IMR-90 (cell line): Measurements from ENCODE around the gene UBE3B. TPM values are rescaled to one million over a fixed set of nuclear protein-coding genes. Genes with fewer than 3 reads are reported as not detected.

Experiments
- ATAC-seq: fragments of 200-7000 bp; cut with Tn5 transposase; 2 replicates; pipeline ENCODE4 v1.9.1; 2020; ENCODE audit warnings: low read depth, mild to moderate bottlenecking, moderate library complexity
- BruUV-seq: library from RNA; stranded (reverse); fragments of 400-500 nt; replicated peaks from 2 replicates; lab custom pipeline; 2021; lab: Mats Ljungman, UMichigan
- CTCF ChIA-PET: fragments of 300-600 bp; formaldehyde crosslinking; extraction: SDS; loops from one replicate; lab custom pipeline; 2021; ENCODE audit warnings: antibody characterized with exemption; lab: Yijun Ruan, JAX
- POLR2A ChIA-PET: fragments of 300-600 bp; sonication (Branson Sonifier 250); formaldehyde crosslinking; loops from one replicate; lab custom pipeline; 2022; ENCODE audit warnings: antibody characterized with exemption; ENCODE audit not compliant: unreplicated experiment; lab: Charles Lee
- DNase-seq: peaks from one replicate; pipeline ENCODE4 v3.0.0; 2013
- H2AFZ ChIP-seq: replicated peaks from 2 replicates; pipeline ENCODE3; 2013; ENCODE audit warnings: low read length, mild to moderate bottlenecking; ENCODE audit not compliant: poor library complexity
- H2AK5ac ChIP-seq: 2 replicates; pipeline ENCODE4 v1.6.1; 2013; ENCODE audit warnings: low read depth, low read length, inconsistent platforms
- H2AK9ac ChIP-seq: replicated peaks from 2 replicates; pipeline ENCODE3; 2013; ENCODE audit warnings: mild to moderate bottlenecking, low read depth, low read length, moderate library complexity; ENCODE audit not compliant: poor library complexity
- H2BK120ac ChIP-seq: 2 replicates; pipeline ENCODE4 v1.6.1; 2013; ENCODE audit warnings: low read depth, low read length, inconsistent platforms
- H2BK15ac ChIP-seq: 3 replicates; pipeline ENCODE4 v1.6.1; 2013; ENCODE audit warnings: low read depth, low read length, inconsistent platforms
- H2BK20ac ChIP-seq: 2 replicates; pipeline ENCODE4 v1.6.1; 2013; ENCODE audit warnings: low read depth, mild to moderate bottlenecking, inconsistent platforms, low read length, moderate library complexity
- H2BK5ac ChIP-seq: 2 replicates; pipeline ENCODE4 v1.6.1; 2013; ENCODE audit warnings: mild to moderate bottlenecking, low read depth, low read length, inconsistent platforms; ENCODE audit not compliant: poor library complexity, severe bottlenecking
- H3K14ac ChIP-seq: replicated peaks from 2 replicates; pipeline ENCODE4 v1.6.1; 2013; ENCODE audit warnings: low read depth, low read length, inconsistent platforms
- H3K18ac ChIP-seq: 2 replicates; pipeline ENCODE4 v1.6.1; 2013; ENCODE audit warnings: low read depth, low read length, control low read depth
- H3K23ac ChIP-seq: 2 replicates; pipeline ENCODE4 v1.6.1; 2013; ENCODE audit warnings: low read depth, low read length, inconsistent platforms
- H3K27ac ChIP-seq: 2 replicates; pipeline ENCODE4 v1.5.1; 2013; ENCODE audit warnings: mild to moderate bottlenecking, control low read depth, low read length; ENCODE audit not compliant: insufficient read depth
- H3K27me3 ChIP-seq: 2 replicates; pipeline ENCODE4 v1.6.1; 2013; ENCODE audit warnings: low read length; ENCODE audit not compliant: control insufficient read depth, insufficient read depth
- H3K36me3 ChIP-seq: 2 replicates; pipeline ENCODE4 v1.6.1; 2013; ENCODE audit warnings: low read length, mixed read lengths; ENCODE audit not compliant: control insufficient read depth, insufficient read depth
- H3K4ac ChIP-seq: 2 replicates; pipeline ENCODE4 v1.6.1; 2013; ENCODE audit warnings: low read depth, low read length, inconsistent platforms
- H3K4me1 ChIP-seq: 2 replicates; pipeline ENCODE4 v1.6.1; 2013; ENCODE audit warnings: low read length, mixed read lengths; ENCODE audit not compliant: control insufficient read depth, insufficient read depth
- H3K4me2 ChIP-seq: 2 replicates; pipeline ENCODE4 v1.6.1; 2013; ENCODE audit warnings: low read depth, mild to moderate bottlenecking, control low read depth, low read length, moderate library complexity
- H3K4me3 ChIP-seq: 2 replicates; pipeline ENCODE4 v1.5.1; 2013; ENCODE audit warnings: low read depth, mild to moderate bottlenecking, control low read depth, low read length, moderate library complexity; ENCODE audit not compliant: insufficient read depth
- H3K56ac ChIP-seq: 2 replicates; pipeline ENCODE4 v1.6.1; 2013; ENCODE audit warnings: low read length, inconsistent platforms; ENCODE audit not compliant: insufficient read depth; ENCODE audit errors: extremely low read depth
- H3K79me1 ChIP-seq, 2 experiments: 2 replicates each; pipeline ENCODE4 v1.6.1; 2013; ENCODE audit warnings: low read length in 2 of 2, inconsistent platforms in 1 of 2, low read depth in 1 of 2
- H3K9ac ChIP-seq: 2 replicates; pipeline ENCODE4 v1.6.1; 2013; ENCODE audit warnings: low read depth, low read length, control low read depth
- H3K9me1 ChIP-seq: 2 replicates; pipeline ENCODE4 v1.6.1; 2013; ENCODE audit warnings: low read length, inconsistent platforms; ENCODE audit not compliant: insufficient read depth
- H3K9me3 ChIP-seq: 2 replicates; pipeline ENCODE4 v1.6.1; 2013; ENCODE audit warnings: low read length; ENCODE audit not compliant: control insufficient read depth, insufficient read depth
- H4K20me1 ChIP-seq: 2 replicates; pipeline ENCODE4 v1.6.1; 2013; ENCODE audit warnings: low read length, inconsistent platforms; ENCODE audit not compliant: insufficient read depth
- H4K5ac ChIP-seq: 2 replicates; pipeline ENCODE4 v1.6.1; 2013; ENCODE audit warnings: mild to moderate bottlenecking, low read depth, low read length, control low read depth
- H4K8ac ChIP-seq, 2 experiments: 2 replicates each; pipeline ENCODE4 v1.6.1; 2013; ENCODE audit warnings: low read depth in 2 of 2, low read length in 2 of 2, control low read depth in 1 of 2, inconsistent platforms in 1 of 2
- H4K91ac ChIP-seq: 2 replicates; pipeline ENCODE4 v1.6.1; 2013; ENCODE audit warnings: low read depth, low read length, inconsistent platforms; ENCODE audit not compliant: insufficient read depth
- MAFK ChIP-seq: IDR thresholded peaks from 2 replicates; pipeline ENCODE4 v1.6.1; 2012; ENCODE audit warnings: low read depth, low read length, improper control_type of control experiment
- WGBS, 2 experiments: methylation state at CpG; one replicate each; pipeline versions ENCODE4 v1.1.5 to v1.1.7; 2013; ENCODE audit warnings: missing lambda C conversion rate in 2 of 2; ENCODE audit not compliant: insufficient read length in 1 of 2; ENCODE audit errors: extremely low coverage in 2 of 2; 5-methylcytosine and 5-hydroxymethylcytosine counted together
- dilution Hi-C: fragments of 300-500 bp; cut with HindIII; formaldehyde crosslinking; loops from one replicate; pipeline ENCODE4 v1.14.3; 2018; ENCODE audit warnings: low sequenced_read_pairs; ENCODE audit not compliant: unreplicated experiment
- in situ Hi-C: fragments of 300-500 bp; cut with MboI; formaldehyde crosslinking; loops from 3 replicates; pipeline ENCODE4 v1.14.3; 2019; ENCODE audit warnings: low sequenced_read_pairs, inconsistent platforms, mixed read lengths
- intact Hi-C: fragments of 100-400 bp; cut with micrococcal nuclease; formaldehyde crosslinking; loops from 2 replicates; pipeline ENCODE4 v1.10.0; 2022
- polyA plus RNA-seq, 3 experiments: library from polyadenylated mRNA; depleted of rRNA; stranded (reverse); fragments of >200 nt; gene quantifications; 2 replicates each; pipeline ENCODE4 v1.2.3, GENCODE V29; 2012; ENCODE audit warnings: low replicate concordance in 1 of 3
- total RNA-seq: library from RNA; depleted of rRNA; stranded (reverse); fragments of >200 nt; gene quantifications from 2 replicates; pipeline ENCODE4 v1.2.3, GENCODE V29; 2012
- TF ChIP-seq, protein P1 (sequence below): fragments of 150-350 bp; IDR thresholded peaks from 2 replicates; pipeline ENCODE4 v1.6.1; 2017; ENCODE audit warnings: mild to moderate bottlenecking, antibody characterized with exemption, low read length, low read depth
- TF ChIP-seq, protein P2 (sequence below): fragments of 150-350 bp; IDR thresholded peaks from 2 replicates; pipeline ENCODE4 v1.6.1; 2016; ENCODE audit warnings: low read depth, mild to moderate bottlenecking, low read length, moderate library complexity, borderline replicate concordance

Gene UBE3B
- total and polyA plus RNA-seq, 2 of the 4 experiments (the other 2 are of a cell fraction), result 18.8 to 24.9 TPM

DNA sequence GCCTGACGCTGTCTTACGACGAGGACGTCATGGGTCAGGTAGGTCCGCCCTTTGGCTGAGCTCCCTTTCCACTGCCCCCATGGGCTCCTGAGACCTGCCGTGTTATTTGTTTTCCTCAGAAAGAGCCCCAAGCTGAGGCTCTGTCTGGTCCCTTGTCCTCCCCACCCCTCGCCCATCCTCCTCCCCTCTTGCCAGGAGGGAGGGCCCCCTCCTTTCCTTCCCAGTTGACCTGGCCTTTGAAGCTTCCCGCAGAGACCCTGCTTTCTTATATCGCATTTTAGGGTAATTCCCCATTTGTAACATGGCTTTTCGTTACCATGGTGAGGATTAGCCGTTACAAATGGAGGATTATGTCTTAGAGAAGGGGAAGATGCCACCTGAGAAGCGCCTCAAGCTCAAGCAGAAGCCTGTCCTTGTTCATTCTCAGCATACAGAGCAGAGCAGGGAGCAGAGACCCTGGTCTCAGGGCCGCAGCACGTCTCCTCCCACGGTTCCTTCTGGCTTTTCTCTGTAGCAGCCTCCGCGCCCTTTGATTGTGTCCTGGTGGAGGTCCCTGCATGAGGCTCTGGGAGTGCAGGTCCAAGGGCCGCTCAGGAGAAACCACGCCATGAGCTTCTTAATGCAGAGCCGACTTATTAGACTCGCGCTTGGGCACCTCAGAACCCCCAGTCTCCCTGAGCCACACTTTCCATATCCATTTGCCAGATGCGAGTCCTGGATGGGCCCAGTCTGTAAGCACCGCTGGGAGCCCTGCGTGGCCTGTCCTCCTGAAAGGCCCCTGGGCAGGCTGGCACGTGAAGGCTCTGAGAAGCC is 47.2 kb downstream of the UBE3B start:
- H4K20me1 ChIP-seq, result no peaks in the 10 kb centered on the region
- H2BK20ac ChIP-seq, result no peak overlapping the region
- intact Hi-C loops, result no loop called here
- ChIA-PET POLR2A (no interaction called here), CTCF (no interaction called here)
- TF ChIP-seq MAFK, result no peak
- TF ChIP-seq, protein P1, sequence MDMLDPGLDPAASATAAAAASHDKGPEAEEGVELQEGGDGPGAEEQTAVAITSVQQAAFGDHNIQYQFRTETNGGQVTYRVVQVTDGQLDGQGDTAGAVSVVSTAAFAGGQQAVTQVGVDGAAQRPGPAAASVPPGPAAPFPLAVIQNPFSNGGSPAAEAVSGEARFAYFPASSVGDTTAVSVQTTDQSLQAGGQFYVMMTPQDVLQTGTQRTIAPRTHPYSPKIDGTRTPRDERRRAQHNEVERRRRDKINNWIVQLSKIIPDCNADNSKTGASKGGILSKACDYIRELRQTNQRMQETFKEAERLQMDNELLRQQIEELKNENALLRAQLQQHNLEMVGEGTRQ, result no peak
- TF ChIP-seq, protein P2, sequence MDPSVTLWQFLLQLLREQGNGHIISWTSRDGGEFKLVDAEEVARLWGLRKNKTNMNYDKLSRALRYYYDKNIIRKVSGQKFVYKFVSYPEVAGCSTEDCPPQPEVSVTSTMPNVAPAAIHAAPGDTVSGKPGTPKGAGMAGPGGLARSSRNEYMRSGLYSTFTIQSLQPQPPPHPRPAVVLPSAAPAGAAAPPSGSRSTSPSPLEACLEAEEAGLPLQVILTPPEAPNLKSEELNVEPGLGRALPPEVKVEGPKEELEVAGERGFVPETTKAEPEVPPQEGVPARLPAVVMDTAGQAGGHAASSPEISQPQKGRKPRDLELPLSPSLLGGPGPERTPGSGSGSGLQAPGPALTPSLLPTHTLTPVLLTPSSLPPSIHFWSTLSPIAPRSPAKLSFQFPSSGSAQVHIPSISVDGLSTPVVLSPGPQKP, result no peak
- H3K56ac ChIP-seq, result no peak overlapping the region
- H3K9me1 ChIP-seq, result peaks cover 3% of the 10 kb centered on the region
- H3K4ac ChIP-seq, result no peak overlapping the region
- no peak overlapping the region for H4K5ac ChIP-seq
- no peak overlapping the region for H2BK120ac ChIP-seq
- no peak for DNase-seq
- no peak overlapping the region for H2AK5ac ChIP-seq
- in situ Hi-C loops, result no loop called here
- no peak overlapping the region for H3K9ac ChIP-seq
- no peak overlapping the region for H3K4me2 ChIP-seq
- dilution Hi-C loops, result no loop called here
- H3K27ac ChIP-seq, result no peak overlapping the region
- peaks cover 71% of the 10 kb centered on the region for H3K36me3 ChIP-seq
- no peak overlapping the region for H3K4me3 ChIP-seq
- H2AK9ac ChIP-seq, result no peak overlapping the region
- WGBS, 2 experiments, result 80% methylated on average over 7 of the region's 26 CpGs; no CpG with 5 or more reads in 1 of the 2 experiments
- H2BK5ac ChIP-seq, result no peak overlapping the region
- no peak overlapping the region for H2BK15ac ChIP-seq
- H3K14ac ChIP-seq, result no peak overlapping the region
- no peaks in the 10 kb centered on the region for H3K27me3 ChIP-seq
- H3K4me1 ChIP-seq, result peaks cover 3% of the 10 kb centered on the region; the same call in 1 of the 2 replicates
- H4K91ac ChIP-seq, result no peak overlapping the region
- BruUV-seq, result no TSS peak
- no peak overlapping the region for H3K18ac ChIP-seq
- no peak for ATAC-seq
- H3K9me3 ChIP-seq, result no peaks in the 10 kb centered on the region
- no peak overlapping the region for H2AFZ ChIP-seq
- no peak overlapping the region for H4K8ac ChIP-seq
- no peak overlapping the region for H3K23ac ChIP-seq
- H3K79me1 ChIP-seq, result no peaks in the 10 kb centered on the region
